GM12874 (cell line): ENCODE results near the gene ITK.

Experiments used
- CTCF ChIP-seq: IDR thresholded peaks from 2 replicates; pipeline ENCODE4 v1.5.1; 2011; ENCODE audit warnings: low read depth, mild to moderate bottlenecking, control low read depth, low read length, moderate library complexity; ENCODE audit not compliant: insufficient read depth

Gene ITK

GRCh38 chr5:157269761-157270272 is 89.2 kb downstream of the ITK start:
- TF ChIP-seq CTCF, result no peak

- no peak for TF ChIP-seq CTCF
These were observed 90.1 kb downstream of the ITK start for GRCh38 chr5:157270771-157271170.

- no peak for TF ChIP-seq CTCF
These were observed 91.2 kb downstream of the ITK start for GRCh38 chr5:157271740-157272271.

- no peak for TF ChIP-seq CTCF
These were observed 92.5 kb downstream of the ITK start for GRCh38 chr5:157273131-157273556.

GRCh38 chr5:157275403-157275802 is 94.8 kb downstream of the ITK start:
- no peak for TF ChIP-seq CTCF

- TF ChIP-seq CTCF, result no peak
These were observed 97.8 kb downstream of the ITK start for GRCh38 chr5:157278319-157279037.

- no peak for TF ChIP-seq CTCF
These were observed 99.1 kb downstream of the ITK start for GRCh38 chr5:157279605-157280239.
